ENCODE data around the gene SUSD5.
"Not testable (repeated sequence)": the region's sequence is repeated elsewhere in the genome, so short reads cannot be mapped to it uniquely, and the experiment has no call there.

The SUSD5 gene

GRCh38 chr3:33187368-33187634 lies 31.3 kb downstream of the SUSD5 start:
- DNase-seq, result no peak

- no peak for DNase-seq
Observed at GRCh38 chr3:33186524-33187367, 31.9 kb downstream of the SUSD5 start.

- no peak for DNase-seq
Observed at GRCh38 chr3:33184863-33185262, 33.7 kb downstream of the SUSD5 start.

GRCh38 chr3:33181641-33182040 lies 37.0 kb downstream of the SUSD5 start:
- DNase-seq, result not testable (repeated sequence)

- DNase-seq, result no peak
Observed at GRCh38 chr3:33181229-33181628, 37.4 kb downstream of the SUSD5 start.

- no peak for DNase-seq
Observed at GRCh38 chr3:33179132-33179531, 39.5 kb downstream of the SUSD5 start.

GRCh38 chr3:33174711-33175414 lies 43.7 kb downstream of the SUSD5 start:
- DNase-seq, result peak; percentile 59

- DNase-seq, result no peak
Observed at GRCh38 chr3:33174095-33174494, 44.5 kb downstream of the SUSD5 start.

GRCh38 chr3:33173672-33174071 lies 44.9 kb downstream of the SUSD5 start:
- DNase-seq, result no peak

GRCh38 chr3:33173103-33173502 lies 45.5 kb downstream of the SUSD5 start:
- DNase-seq, result no peak

- DNase-seq, result no peak
Observed at GRCh38 chr3:33171580-33171979, 47.0 kb downstream of the SUSD5 start.

GRCh38 chr3:33170531-33170930 lies 48.1 kb downstream of the SUSD5 start:
- no peak for DNase-seq

- no peak for DNase-seq
Observed at GRCh38 chr3:33167716-33168336, 50.8 kb downstream of the SUSD5 start.

- DNase-seq, result no peak
Observed at GRCh38 chr3:33167284-33167683, 51.3 kb downstream of the SUSD5 start.

- no peak for DNase-seq
Observed at GRCh38 chr3:33166095-33166494, 52.5 kb downstream of the SUSD5 start.

GRCh38 chr3:33165372-33165771 lies 53.2 kb downstream of the SUSD5 start:
- no peak for DNase-seq

GRCh38 chr3:33162621-33163020 lies 56.0 kb downstream of the SUSD5 start:
- DNase-seq, result not testable (repeated sequence)

- DNase-seq, result no peak
Observed at GRCh38 chr3:33159981-33160380, 58.6 kb downstream of the SUSD5 start.

GRCh38 chr3:33159234-33159633 lies 59.4 kb downstream of the SUSD5 start:
- DNase-seq, result no peak

GRCh38 chr3:33155301-33155700 lies 63.3 kb downstream of the SUSD5 start:
- no peak for DNase-seq

- DNase-seq, result no peak
Observed at GRCh38 chr3:33153782-33154181, 64.8 kb downstream of the SUSD5 start.

GRCh38 chr3:33152363-33153360 lies 65.9 kb downstream of the SUSD5 start:
- no peak for DNase-seq

GRCh38 chr3:33149342-33149741 lies 69.3 kb downstream of the SUSD5 start:
- no peak for DNase-seq
